Endothelial cell of umbilical vein (primary cell): ENCODE results near the gene PSMA5. TPM values are rescaled to one million over a fixed set of nuclear protein-coding genes. Genes with fewer than 3 reads are reported as not detected.

Experiments
- BruUV-seq: library from RNA; stranded (reverse); fragments of 400-500 nt; replicated peaks from 2 replicates; lab custom pipeline; 2021; lab: Mats Ljungman, UMichigan
- CTCF ChIA-PET: fragments of 300-600, 350-600 bp; sonication (Branson Sonifier 250); formaldehyde crosslinking; loops from one replicate; lab custom pipeline; 2021; ENCODE audit warnings: antibody characterized with exemption, inconsistent platforms; lab: Charles Lee
- POLR2A ChIA-PET: fragments of 300-600, 350-600 bp; sonication (Branson Sonifier 250); formaldehyde crosslinking; loops from one replicate; lab custom pipeline; 2021; ENCODE audit warnings: antibody characterized with exemption, inconsistent platforms; lab: Charles Lee
- DNase-seq: peaks from one replicate; pipeline ENCODE4 v3.0.0-alpha.2; 2011; ENCODE audit warnings: low read depth, low spot score
- FAIRE-seq: peaks from 2 replicates; lab custom pipeline; 2011; peaks lifted over from hg19 to GRCh38; lab: Jason Lieb, UNC
- H2AFZ ChIP-seq: 2 replicates; pipeline ENCODE4 v1.6.0; 2012; ENCODE audit warnings: low read depth, low read length, control low read depth, inconsistent platforms
- H3K27ac ChIP-seq: 2 replicates; pipeline ENCODE4 v1.5.1; 2011; ENCODE audit warnings: low read depth, mild to moderate bottlenecking, control low read depth, low read length, moderate library complexity; ENCODE audit not compliant: insufficient read depth
- H3K27me3 ChIP-seq, 2 experiments: 2 replicates each; pipeline versions ENCODE4 v1.6.0 to v1.6.1; 2011; ENCODE audit warnings: low read length in 2 of 2, mixed read lengths in 1 of 2; ENCODE audit not compliant: control insufficient read depth in 2 of 2, insufficient read depth in 2 of 2
- H3K36me3 ChIP-seq, 2 experiments: 2 replicates in 1 of 2; 3 replicates in 1 of 2; pipeline ENCODE4 v1.5.1; 2011; ENCODE audit warnings: low read length in 2 of 2, mild to moderate bottlenecking in 1 of 2, moderate library complexity in 1 of 2; ENCODE audit not compliant: control insufficient read depth in 2 of 2, insufficient read depth in 2 of 2; ENCODE audit errors: extremely low read depth in 1 of 2
- H3K4me1 ChIP-seq: 3 replicates; pipeline ENCODE4 v1.5.1; 2011; ENCODE audit warnings: mild to moderate bottlenecking, low read length; ENCODE audit not compliant: control insufficient read depth, insufficient read depth; ENCODE audit errors: extremely low read depth
- H3K4me2 ChIP-seq: 2 replicates; pipeline ENCODE4 v1.6.1; 2011; ENCODE audit warnings: low read length, control low read depth, mixed read lengths; ENCODE audit not compliant: insufficient read depth
- H3K4me3 ChIP-seq, 3 experiments: fragments of 200-600 bp in 1 of 3; sonication (generic), shearing (Covaris generic) in 1 of 3; replicated peaks in 1 of 3; 2 replicates each; pipeline ENCODE4 v1.5.1; 2011 to 2016; ENCODE audit warnings: control low read depth in 3 of 3, low read length in 3 of 3, mild to moderate bottlenecking in 2 of 3, inconsistent platforms in 1 of 3, low read depth in 1 of 3, moderate library complexity in 1 of 3; ENCODE audit not compliant: insufficient read depth in 1 of 3
- H3K79me2 ChIP-seq: 2 replicates; pipeline ENCODE4 v1.6.0; 2012; ENCODE audit warnings: low read length, inconsistent platforms; ENCODE audit not compliant: control insufficient read depth, insufficient read depth
- H3K9ac ChIP-seq: replicated peaks from 2 replicates; pipeline ENCODE3; 2011; ENCODE audit warnings: low read length, control low read depth; ENCODE audit not compliant: insufficient read depth; ENCODE audit errors: extremely low read depth
- H3K9me1 ChIP-seq: replicated peaks from 3 replicates; pipeline ENCODE4 v1.6.0; 2011; ENCODE audit warnings: mild to moderate bottlenecking, low read length; ENCODE audit not compliant: control insufficient read depth, insufficient read depth; ENCODE audit errors: extremely low read depth
- H3K9me3 ChIP-seq: replicated peaks from 2 replicates; pipeline ENCODE4 v1.5.1; 2012; ENCODE audit warnings: low read length, inconsistent platforms; ENCODE audit not compliant: control insufficient read depth, insufficient read depth
- H4K20me1 ChIP-seq: replicated peaks from 2 replicates; pipeline ENCODE3; 2011; ENCODE audit warnings: mild to moderate bottlenecking, low read length; ENCODE audit not compliant: control insufficient read depth, insufficient read depth; ENCODE audit errors: extremely low read depth
- CTCF ChIP-seq, 2 donors: IDR thresholded peaks; 1 replicate in 1 of 2; 2 replicates in 1 of 2; pipeline ENCODE4 v1.5.1; 2011; ENCODE audit warnings: low read length in 2 of 2, mild to moderate bottlenecking in 2 of 2, moderate library complexity in 2 of 2, control low read depth in 1 of 2, inconsistent platforms in 1 of 2, low read depth in 1 of 2; ENCODE audit not compliant: insufficient read depth in 1 of 2; ENCODE audit errors: extremely low read depth in 1 of 2
- EZH2 ChIP-seq: IDR thresholded peaks from 2 replicates; pipeline ENCODE4 v1.6.1; 2012; ENCODE audit warnings: borderline replicate concordance, low read depth, mild to moderate bottlenecking, moderate library complexity, low read length, inconsistent platforms; ENCODE audit not compliant: severe bottlenecking
- FOS ChIP-seq: IDR thresholded peaks from 2 replicates; pipeline ENCODE4 v1.6.1; 2011; ENCODE audit warnings: mild to moderate bottlenecking, low read length, moderate library complexity, borderline replicate concordance; ENCODE audit not compliant: insufficient read depth
- GATA2 ChIP-seq: IDR thresholded peaks from 2 replicates; pipeline ENCODE4 v1.7.0; 2011; ENCODE audit warnings: low read depth, mild to moderate bottlenecking, moderate library complexity, mixed read lengths, low read length; ENCODE audit not compliant: insufficient read length, insufficient read depth
- JUN ChIP-seq: IDR thresholded peaks from 2 replicates; pipeline ENCODE4 v1.6.1; 2011; ENCODE audit warnings: borderline replicate concordance, low read depth; ENCODE audit not compliant: insufficient read length, insufficient read depth
- MAX ChIP-seq: IDR thresholded peaks from 2 replicates; pipeline ENCODE4 v1.6.1; 2011; ENCODE audit not compliant: insufficient read depth, insufficient read length
- MYC ChIP-seq: IDR thresholded peaks from one replicate; pipeline ENCODE4 v1.6.1; 2011; ENCODE audit warnings: mild to moderate bottlenecking, low read depth, low read length
- POLR2A ChIP-seq: IDR thresholded peaks from 2 replicates; pipeline ENCODE4 v1.6.1; 2012; ENCODE audit warnings: low read depth, mild to moderate bottlenecking, control low read depth, low read length
- POLR2AphosphoS5 ChIP-seq: IDR thresholded peaks from 2 replicates; pipeline ENCODE4 v1.6.1; 2012; ENCODE audit warnings: low read depth, mild to moderate bottlenecking, control low read depth, low read length, moderate library complexity; ENCODE audit not compliant: insufficient read depth
- dilution Hi-C: fragments of 300-500 bp; cut with MboI; formaldehyde crosslinking; loops from one replicate; pipeline ENCODE4 v1.15.0; 2019; ENCODE audit warnings: low sequenced_read_pairs; ENCODE audit not compliant: extremely low pct_ligation_motif_present
- intact Hi-C: fragments of 100-400 bp; cut with micrococcal nuclease; formaldehyde crosslinking; loops from one replicate; pipeline ENCODE4 v1.10.0; 2022
- polyA plus RNA-seq, 4 experiments: library from polyadenylated mRNA; depleted of rRNA in 3 of 4; stranded (reverse) in 3 of 4; unstranded in 1 of 4; fragments of >200 nt; gene quantifications; 2 replicates each; pipeline versions ENCODE4 v1.2.1 to v1.2.3, GENCODE V29; 2011 to 2012; ENCODE audit warnings: missing spikeins in 1 of 4
- total RNA-seq: library from RNA; stranded (reverse); gene quantifications from 2 replicates; pipeline ENCODE4 v1.2.3, GENCODE V29; 2021

PSMA5 gene
- total and polyA plus RNA-seq, 2 donors (not counting 3 experiments of a cell fraction or from before 2014, with no cell fraction given), result 98.1 to 125 TPM

- dilution Hi-C loops (no loop called here), intact Hi-C loops (no loop called here)
- Histone ChIP-seq H3K9me3 (no peaks in the 10 kb centered on the region), H3K4me3 (no peak overlapping the region), H4K20me1 (no peaks in the 10 kb centered on the region), H3K9me1 (no peaks in the 10 kb centered on the region), H3K4me2 (no peak overlapping the region), H3K27me3 (peaks cover 2 to 5% of the 10 kb centered on the region in 2 experiments), H3K36me3 (no peaks in the 10 kb centered on the region), H3K79me2 (no peaks in the 10 kb centered on the region), H3K9ac (no peak overlapping the region), H3K27ac (no peak overlapping the region), H3K4me1 (no peaks in the 10 kb centered on the region), H2AFZ (no peak overlapping the region)
- no peak for TF ChIP-seq POLR2AphosphoS5
- TF ChIP-seq GATA2, result no peak
- TF ChIP-seq CTCF (IDR thresholded peaks at IDR 0.05; ENCODE audit: extremely low read depth in 1 of 2, insufficient read depth in 1 of 2, low read depth in 1 of 2, low read length in 2 of 2), result no peak
- TF ChIP-seq FOS, result no peak
- no peak for TF ChIP-seq POLR2A
- no peak for TF ChIP-seq MAX
- TF ChIP-seq MYC, result no peak
- TF ChIP-seq EZH2, result no peak
- no peak for TF ChIP-seq JUN
- DNase-seq (no peak), FAIRE-seq (no peak)
- BruUV-seq, result no TSS peak
- ChIA-PET CTCF (interaction anchor here (1.2 kb wide), 2 partner anchors 11 kb away, joined by 4 read pairs; no protein-coding TSS in a partner anchor), POLR2A (no interaction called here)
Observed at GRCh38 chr1:109372281-109372680, 54.0 kb downstream of the PSMA5 start.
